SK-N-MC (cell line): ENCODE measurements around the gene FAU.
A peak's percentile ranks its signal among the peaks of the same experiment; 100 is the strongest.

Experiments used
- DNase-seq: peaks from one replicate; pipeline ENCODE4 v3.0.0-alpha.2; 2011; ENCODE audit warnings: low read depth, low spot score
- H3K27ac ChIP-seq: fragments of 200-600 bp; sonication (generic); 2 replicates; pipeline ENCODE4 v1.5.1; 2016; ENCODE audit warnings: mixed run types
- H3K36me3 ChIP-seq: fragments of 200-600 bp; sonication (generic); 2 replicates; pipeline ENCODE4 v1.6.1; 2017; ENCODE audit warnings: antibody characterized with exemption, low read length, mixed read lengths; ENCODE audit not compliant: insufficient read depth
- H3K4me3 ChIP-seq: fragments of 200-600 bp; sonication (generic); 2 replicates; pipeline ENCODE4 v1.5.1; 2016
- H3K9ac ChIP-seq: fragments of 200-600 bp; sonication (generic); 2 replicates; pipeline ENCODE4 v1.8.0; 2017; ENCODE audit warnings: mixed run types, mixed read lengths; ENCODE audit not compliant: insufficient read length
- H3K9me3 ChIP-seq: fragments of 200-600 bp; sonication (generic); 2 replicates; pipeline ENCODE4 v1.6.1; 2017; ENCODE audit warnings: low read depth, mild to moderate bottlenecking, antibody characterized with exemption, low read length, moderate library complexity, mixed read lengths
- EZH2 ChIP-seq: fragments of 200-600 bp; sonication (generic); IDR thresholded peaks from one replicate; pipeline ENCODE4 v1.6.1; 2017; ENCODE audit warnings: antibody characterized with exemption
- FOXP2 ChIP-seq: optimal IDR thresholded peaks from 2 replicates; pipeline ENCODE3; 2011; ENCODE audit warnings: mild to moderate bottlenecking, moderate library complexity; ENCODE audit not compliant: insufficient read depth; ENCODE audit errors: extremely low read length, control extremely low read depth
- POLR2AphosphoS5 ChIP-seq: IDR thresholded peaks from 2 replicates; pipeline ENCODE4 v1.6.1; 2012; ENCODE audit warnings: mild to moderate bottlenecking, low read depth, low read length, borderline replicate concordance

FAU gene

GRCh38 chr11:65132988-65133700, 11.2 kb upstream of the FAU start:
- DNase-seq, result no peak
- Histone ChIP-seq H3K9ac (peak overlapping the region; percentile 99), H3K4me3 (peak overlapping the region; percentile 100), H3K9me3 (no peaks in the 10 kb centered on the region), H3K27ac (no peak overlapping the region), H3K36me3 (peaks cover 17% of the 10 kb centered on the region; the same call in 1 of the 2 replicates)
- TF ChIP-seq EZH2 (no peak), FOXP2 (no peak), POLR2AphosphoS5 (no peak)

GRCh38 chr11:65132238-65132987, 10.5 kb upstream of the FAU start:
- H3K9me3 ChIP-seq, result no peaks in the 10 kb centered on the region
- H3K9ac ChIP-seq, result no peak overlapping the region
- DNase-seq, result no peak
- peaks cover 24% of the 10 kb centered on the region; the same call in 1 of the 2 replicates for H3K36me3 ChIP-seq
- H3K27ac ChIP-seq, result no peak overlapping the region
- TF ChIP-seq POLR2AphosphoS5 (no peak), EZH2 (no peak), FOXP2 (no peak)
- no peak overlapping the region for H3K4me3 ChIP-seq

DNA sequence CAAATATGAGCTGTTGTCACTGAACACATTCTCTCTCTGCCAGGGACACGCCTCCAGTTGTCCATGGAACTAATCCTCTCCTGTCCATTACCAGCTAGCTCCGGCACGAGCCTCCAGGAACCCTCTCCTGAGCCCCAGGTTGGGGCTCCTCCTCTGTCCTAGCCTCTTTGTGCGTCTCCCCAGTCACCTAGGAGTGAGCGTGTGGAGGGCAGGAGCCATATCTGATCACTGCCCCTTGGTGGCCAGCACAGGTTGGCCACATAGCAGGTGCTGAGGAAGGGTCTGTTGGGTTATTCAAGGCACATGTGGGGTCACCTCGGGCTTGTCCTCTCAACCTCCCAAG, 9.9 kb upstream of the FAU start:
- Histone ChIP-seq H3K36me3 (peaks cover 24% of the 10 kb centered on the region; the same call in 1 of the 2 replicates), H3K27ac (no peak overlapping the region), H3K9me3 (no peaks in the 10 kb centered on the region), H3K9ac (no peak overlapping the region), H3K4me3 (no peak overlapping the region)
- TF ChIP-seq FOXP2 (no peak), EZH2 (no peak), POLR2AphosphoS5 (no peak)
- DNase-seq, result no peak

GRCh38 chr11:65131417-65131776, 9.5 kb upstream of the FAU start:
- peaks cover 29% of the 10 kb centered on the region; the same call in 1 of the 2 replicates for H3K36me3 ChIP-seq
- no peak for DNase-seq
- H3K9ac ChIP-seq, result no peak overlapping the region
- no peak overlapping the region for H3K27ac ChIP-seq
- H3K9me3 ChIP-seq, result no peaks in the 10 kb centered on the region
- H3K4me3 ChIP-seq, result no peak overlapping the region
- TF ChIP-seq POLR2AphosphoS5 (no peak), FOXP2 (no peak), EZH2 (no peak)

DNA sequence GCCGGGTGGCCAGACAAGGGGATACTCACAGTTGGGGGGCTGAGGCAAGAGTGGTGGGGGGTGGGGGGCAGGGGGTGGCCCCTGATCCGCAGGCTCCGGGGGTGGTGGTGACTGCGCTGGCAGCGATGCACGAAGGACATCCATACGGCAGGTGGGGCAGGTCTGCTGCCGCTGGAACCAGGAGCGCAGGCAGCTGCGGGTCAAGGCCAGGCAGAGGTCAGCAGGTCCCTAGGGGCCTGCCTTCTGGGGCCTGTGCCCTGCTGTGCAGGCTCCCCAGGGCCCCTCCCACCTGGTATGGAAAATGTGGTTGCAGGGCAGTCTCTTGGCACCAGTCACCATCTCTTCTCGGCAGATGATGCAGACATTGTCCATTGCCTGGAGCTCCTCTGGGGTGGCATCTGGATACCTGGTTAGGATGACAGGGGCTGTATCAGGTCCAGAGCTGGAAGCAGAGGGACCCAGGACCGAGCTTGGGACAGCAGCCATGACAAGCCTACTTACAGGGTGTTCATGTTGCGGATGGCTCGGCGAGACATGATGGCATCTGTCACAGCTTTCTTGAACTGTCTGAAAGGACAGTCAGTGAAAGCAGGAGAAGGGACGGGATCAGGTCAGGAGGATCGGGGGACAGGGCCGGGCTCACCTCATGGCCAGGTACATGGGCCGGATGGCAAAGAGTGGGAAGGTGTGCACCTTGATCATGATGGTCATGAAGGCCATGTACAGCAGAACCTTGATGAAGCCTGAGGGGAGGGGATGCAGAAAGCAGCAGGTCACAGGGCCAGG, 8.9 kb upstream of the FAU start:
- H3K9me3 ChIP-seq, result no peaks in the 10 kb centered on the region
- H3K9ac ChIP-seq, result no peak overlapping the region
- no peak overlapping the region for H3K27ac ChIP-seq
- peaks cover 33% of the 10 kb centered on the region; the same call in 1 of the 2 replicates for H3K36me3 ChIP-seq
- no peak for DNase-seq
- no peak for TF ChIP-seq FOXP2
- no peak for TF ChIP-seq POLR2AphosphoS5
- TF ChIP-seq EZH2, result no peak
- H3K4me3 ChIP-seq, result no peak overlapping the region

- peaks cover 37% of the 10 kb centered on the region for H3K36me3 ChIP-seq
- H3K27ac ChIP-seq, result no peak overlapping the region
- no peak overlapping the region for H3K4me3 ChIP-seq
- no peak for DNase-seq
- H3K9ac ChIP-seq, result no peak overlapping the region
- H3K9me3 ChIP-seq, result no peaks in the 10 kb centered on the region
- TF ChIP-seq POLR2AphosphoS5 (no peak), FOXP2 (no peak)
Measured at GRCh38 chr11:65129649-65130441, 7.9 kb upstream of the FAU start.

- Histone ChIP-seq H3K27ac (no peak overlapping the region), H3K9ac (no peak overlapping the region), H3K4me3 (no peak overlapping the region), H3K36me3 (peaks cover 43% of the 10 kb centered on the region), H3K9me3 (no peaks in the 10 kb centered on the region)
- TF ChIP-seq FOXP2 (no peak), POLR2AphosphoS5 (no peak), EZH2 (no peak)
- DNase-seq, result no peak
Measured at GRCh38 chr11:65128182-65129145, 6.5 kb upstream of the FAU start.
